Testis (tissue), 3 donors: ENCODE results near the gene SECTM1. TPM values are rescaled to one million over a fixed set of nuclear protein-coding genes. Genes with fewer than 3 reads are reported as not detected.
"Not testable (repeated sequence)": the region's sequence is repeated elsewhere in the genome, so short reads cannot be mapped to it uniquely, and the experiment has no call there.

Experiments
- DNase-seq: peaks from one replicate; pipeline ENCODE4 v3.0.0-alpha.2; 2019
- H3K27ac ChIP-seq, 2 donors: fragments of 200-600 bp; sonication (generic); one replicate each; pipeline ENCODE4 v1.5.1; 2019
- H3K27me3 ChIP-seq: fragments of 200-600 bp; sonication (generic); one replicate; pipeline ENCODE4 v1.5.1; 2019
- H3K36me3 ChIP-seq: fragments of 200-600 bp; sonication (generic); one replicate; pipeline ENCODE4 v1.5.1; 2017; ENCODE audit warnings: low read depth; ENCODE audit errors: missing control alignments
- H3K4me1 ChIP-seq: fragments of 200-600 bp; sonication (generic); one replicate; pipeline ENCODE4 v1.5.1; 2019
- H3K4me3 ChIP-seq, 2 donors: fragments of 200-600 bp; sonication (generic); one replicate each; pipeline ENCODE4 v1.5.1; 2017 to 2019
- H3K9me3 ChIP-seq: fragments of 200-600 bp; sonication (generic); one replicate; pipeline ENCODE4 v1.5.1; 2017
- CTCF ChIP-seq, 3 experiments: fragments of 450-650 bp in 2 of 3; fragments of 200-600 bp in 1 of 3; sonication (generic) in 1 of 3; IDR thresholded peaks; one replicate each; pipeline ENCODE4 v1.5.1; 2016 to 2019; ENCODE audit warnings: antibody characterized with exemption in 3 of 3, mild to moderate bottlenecking in 2 of 3, moderate library complexity in 1 of 3
- POLR2A ChIP-seq: fragments of 450-650 bp; IDR thresholded peaks from one replicate; pipeline ENCODE4 v1.6.1; 2017; ENCODE audit warnings: antibody characterized with exemption, mild to moderate bottlenecking, moderate library complexity
- WGBS, 2 donors: methylation state at CpG; one replicate each; pipeline ENCODE4 v1.1.5; 2018; 5-methylcytosine and 5-hydroxymethylcytosine counted together
- intact Hi-C: fragments of 100-400 bp; cut with DNase I; formaldehyde crosslinking; loops from one replicate; pipeline ENCODE4 v1.15.1; 2023; ENCODE audit warnings: low total_unique reads
- polyA plus RNA-seq: library from polyadenylated mRNA; stranded (reverse); fragments of 350-450 nt; fragmentation: Illumina TruSeq; extraction: RNeasy Lipid Tissue Mini Kit (QIAGEN cat#74804); gene quantifications from one replicate; pipeline ENCODE4 v1.2.3, GENCODE V29; 2014; ENCODE audit warnings: low read depth, low replicate concordance; ENCODE audit not compliant: insufficient read depth
- total RNA-seq, 2 donors: library from RNA; depleted of rRNA; stranded (reverse); fragments of >200 nt; gene quantifications; one replicate each; pipeline ENCODE4 v1.2.3, GENCODE V29; 2016

The SECTM1 gene
- total and polyA plus RNA-seq, 3 donors from 2014 or later: 0.55 to 9.3 (median 5.9) TPM

DNA sequence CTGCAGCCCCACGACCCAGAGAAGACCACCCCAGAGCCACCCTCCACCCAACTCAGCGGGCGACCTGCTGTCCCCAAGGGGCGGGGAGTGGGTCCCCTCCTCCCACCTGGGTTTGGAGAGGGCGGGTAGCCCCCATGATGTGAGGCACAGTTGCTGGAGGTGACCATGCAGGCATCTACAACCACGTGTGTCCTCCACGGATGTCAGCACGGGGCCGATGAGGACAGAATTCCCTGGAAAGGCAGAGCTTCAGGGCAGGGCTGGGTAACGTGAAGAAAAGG is 45.1 kb upstream of the SECTM1 start:
- no peak for TF ChIP-seq POLR2A
- no peak for TF ChIP-seq CTCF (IDR thresholded peaks at IDR 0.05)
- intact Hi-C loops: no loop called here
- Histone ChIP-seq H3K27ac (no peak overlapping the region), H3K36me3 (no peaks in the 10 kb centered on the region), H3K9me3 (no peaks in the 10 kb centered on the region), H3K4me1 (no peaks in the 10 kb centered on the region), H3K27me3 (no peaks in the 10 kb centered on the region), H3K4me3 (no peak overlapping the region)
- no peak for DNase-seq
- 80 to 84% methylated on average over 9 to 10 of the region's 10 CpGs for WGBS, 2 donors

- WGBS, 2 donors: 76 to 87% methylated on average over 27 to 31 of the region's 31 CpGs
- intact Hi-C loops: no loop called here
- TF ChIP-seq CTCF (IDR thresholded peaks at IDR 0.05): no peak
- no peak for TF ChIP-seq POLR2A
Observed at GRCh38 chr17:82377924-82378740, 44.6 kb upstream of the SECTM1 start.

DNA sequence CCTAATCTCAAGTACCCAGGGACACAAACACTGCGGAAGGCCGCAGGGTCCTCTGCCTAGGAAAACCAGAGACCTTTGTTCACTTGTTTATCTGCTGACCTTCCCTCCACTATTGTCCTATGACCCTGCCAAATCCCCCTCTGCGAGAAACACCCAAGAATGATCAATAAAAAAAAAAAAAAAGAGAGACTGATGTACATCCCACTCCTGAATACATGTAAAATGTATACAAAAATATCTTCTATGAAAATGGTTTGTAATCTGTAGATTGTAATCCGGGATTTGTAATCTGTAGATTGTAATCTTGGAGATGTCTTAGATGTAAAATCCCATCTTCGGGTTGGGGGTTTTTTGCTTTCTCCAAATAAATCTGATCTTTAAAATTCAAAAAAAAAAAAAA is 43.7 kb upstream of the SECTM1 start:
- intact Hi-C loops, H3K9me3 ChIP-seq, H3K4me1 ChIP-seq, H3K4me3 ChIP-seq, DNase-seq, H3K27me3 ChIP-seq, H3K27ac ChIP-seq, H3K36me3 ChIP-seq: not testable (repeated sequence)
- WGBS, 2 donors: 60 to 73% methylated on average over 3 of the region's 5 CpGs

More at GRCh38 chr17:82377924-82378740, 44.6 kb upstream of the SECTM1 start:
- H3K4me1 ChIP-seq: no peaks in the 10 kb centered on the region
- H3K27me3 ChIP-seq: no peaks in the 10 kb centered on the region
- H3K36me3 ChIP-seq: no peaks in the 10 kb centered on the region
- no peak overlapping the region for H3K4me3 ChIP-seq
- no peaks in the 10 kb centered on the region for H3K9me3 ChIP-seq
- no peak for DNase-seq
- no peak overlapping the region for H3K27ac ChIP-seq

- Histone ChIP-seq H3K4me3 (no peak overlapping the region), H3K36me3 (no peaks in the 10 kb centered on the region), H3K27ac (no peak overlapping the region), H3K9me3 (no peaks in the 10 kb centered on the region), H3K4me1 (no peaks in the 10 kb centered on the region), H3K27me3 (no peaks in the 10 kb centered on the region)
- 82 to 86% methylated on average over 12 to 16 of the region's 16 CpGs for WGBS, 2 donors
- TF ChIP-seq CTCF (IDR thresholded peaks at IDR 0.05) (no peak), POLR2A (no peak)
- intact Hi-C loops: no loop called here
- DNase-seq: no peak
Observed at GRCh38 chr17:82376042-82376730, 42.6 kb upstream of the SECTM1 start.

DNA sequence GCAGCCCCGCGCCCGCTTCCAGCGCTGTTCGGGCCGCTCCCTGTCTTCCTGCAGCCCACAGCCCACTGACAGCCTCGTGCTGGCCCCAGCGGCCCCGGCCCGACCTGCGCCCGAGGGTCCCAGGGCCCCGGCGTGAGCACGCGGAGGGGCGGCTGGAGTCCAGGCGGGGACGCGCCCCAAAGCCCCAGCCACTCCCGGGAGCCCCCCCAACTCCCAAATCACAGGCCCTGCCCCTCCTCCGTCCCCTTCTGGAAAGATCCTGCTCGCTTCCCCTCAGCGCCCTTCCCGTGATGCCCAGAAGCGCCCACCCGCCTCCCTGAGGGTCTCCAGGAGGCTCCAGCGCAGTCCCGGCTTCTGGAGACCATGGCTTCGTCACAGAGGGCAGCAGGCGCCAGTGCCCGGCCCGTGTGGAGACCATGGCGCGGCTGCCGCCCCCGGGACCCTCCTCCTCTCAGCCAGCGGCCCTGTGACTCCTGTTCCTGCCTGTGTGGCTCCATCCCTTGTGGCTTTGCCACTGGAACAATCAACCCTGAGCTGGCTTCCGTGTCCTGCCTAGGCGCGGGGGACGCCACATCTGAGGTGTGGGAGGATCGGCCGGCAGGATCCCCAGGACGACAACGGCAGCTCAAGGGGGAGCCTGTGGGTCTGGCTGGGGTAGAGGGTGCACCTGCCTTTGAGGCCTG is 41.9 kb upstream of the SECTM1 start:
- Histone ChIP-seq H3K4me3 (peak overlapping the region in 1 of 2 donors; percentile 1), H3K9me3 (no peaks in the 10 kb centered on the region), H3K36me3 (no peaks in the 10 kb centered on the region), H3K27me3 (no peaks in the 10 kb centered on the region), H3K4me1 (no peaks in the 10 kb centered on the region), H3K27ac (no peak overlapping the region)
- 45 to 60% methylated on average over 1 to 43 of the region's 46 CpGs for WGBS, 2 donors
- intact Hi-C loops: no loop called here
- TF ChIP-seq CTCF (IDR thresholded peaks at IDR 0.05) (no peak), POLR2A (no peak)
- DNase-seq: no peak
